VCaP (cell line): ENCODE results near the gene VAPA.
"Not testable (repeated sequence)": the region's sequence is repeated elsewhere in the genome, so short reads cannot be mapped to it uniquely, and the experiment has no call there.

Source experiments
- H3K27ac ChIP-seq: fragments of 450-650 bp; 2 replicates; pipeline ENCODE4 v1.5.1; 2017
- CTCF ChIP-seq: fragments of 450-650 bp; conservative IDR thresholded peaks from 2 replicates; pipeline ENCODE4 v1.5.1; 2017; ENCODE audit warnings: mild to moderate bottlenecking, moderate library complexity

The VAPA gene

GRCh38 chr18:9890196-9890595 is 23.6 kb upstream of the VAPA start:
- TF ChIP-seq CTCF, result no peak

GRCh38 chr18:9890957-9891356 is 22.9 kb upstream of the VAPA start:
- no peak overlapping the region for H3K27ac ChIP-seq
- TF ChIP-seq CTCF, result no peak

More at GRCh38 chr18:9890196-9890595, 23.6 kb upstream of the VAPA start:
- H3K27ac ChIP-seq, result no peak overlapping the region

- H3K27ac ChIP-seq, result not testable (repeated sequence)
Observed at GRCh38 chr18:9891515-9891914, 22.3 kb upstream of the VAPA start.

- no peak for TF ChIP-seq CTCF
- no peak overlapping the region for H3K27ac ChIP-seq
Observed at GRCh38 chr18:9894454-9895068, 19.3 kb upstream of the VAPA start.

GRCh38 chr18:9897129-9897528 is 16.7 kb upstream of the VAPA start:
- TF ChIP-seq CTCF, result no peak
- no peak overlapping the region for H3K27ac ChIP-seq

GRCh38 chr18:9897787-9898291 is 16.0 kb upstream of the VAPA start:
- H3K27ac ChIP-seq, result not testable (repeated sequence)

GRCh38 chr18:9898792-9899549 is 14.8 kb upstream of the VAPA start:
- TF ChIP-seq CTCF, result no peak
- no peak overlapping the region for H3K27ac ChIP-seq

- H3K27ac ChIP-seq, result not testable (repeated sequence)
Observed at GRCh38 chr18:9899550-9899930, 14.3 kb upstream of the VAPA start.

- TF ChIP-seq CTCF, result no peak
- no peak overlapping the region for H3K27ac ChIP-seq
Observed at GRCh38 chr18:9900699-9901098, 13.1 kb upstream of the VAPA start.
